MCF 10A (cell line): ENCODE measurements around the gene CAMKK2. TPM values are rescaled to one million over a fixed set of nuclear protein-coding genes. Genes with fewer than 3 reads are reported as not detected.

Experiments
- BruUV-seq: library from RNA; stranded (reverse); fragments of 400-500 nt; replicated peaks from 2 replicates; lab custom pipeline; 2021; lab: Mats Ljungman, UMichigan
- CTCF ChIA-PET: fragments of 300-600 bp; sonication (Branson Sonifier 250); formaldehyde crosslinking; extraction: SDS; loops from one replicate; lab custom pipeline; 2021; ENCODE audit warnings: antibody characterized with exemption, inconsistent platforms; lab: Yijun Ruan, JAX
- POLR2A ChIA-PET: fragments of 300-600, 350-650 bp; sonication (Branson Sonifier 250); formaldehyde crosslinking; extraction: SDS; loops from one replicate; lab custom pipeline; 2020; ENCODE audit warnings: antibody characterized with exemption, inconsistent platforms; lab: Yijun Ruan, JAX
- DNase-seq: peaks from one replicate; pipeline ENCODE4 v3.0.0-alpha.2; 2018; ENCODE audit not compliant: unreplicated experiment
- H3K27ac Mint-ChIP-seq: one replicate; pipeline ENCODE4 v1.8.0; 2022; ENCODE audit warnings: mild to moderate bottlenecking, low read depth, mixed read lengths; ENCODE audit not compliant: unreplicated experiment
- H3K27me3 Mint-ChIP-seq: one replicate; pipeline ENCODE4 v1.8.0; 2022; ENCODE audit warnings: mixed read lengths; ENCODE audit not compliant: insufficient read depth, unreplicated experiment
- H3K36me3 Mint-ChIP-seq: one replicate; pipeline ENCODE4 v1.8.0; 2022; ENCODE audit warnings: mild to moderate bottlenecking, moderate library complexity, mixed read lengths; ENCODE audit not compliant: insufficient read depth, unreplicated experiment
- H3K4me1 Mint-ChIP-seq: one replicate; pipeline ENCODE4 v1.8.0; 2022; ENCODE audit warnings: mixed read lengths; ENCODE audit not compliant: insufficient read depth, unreplicated experiment
- H3K4me3 Mint-ChIP-seq: one replicate; pipeline ENCODE4 v1.8.0; 2022; ENCODE audit warnings: mild to moderate bottlenecking, moderate library complexity, mixed read lengths; ENCODE audit not compliant: unreplicated experiment
- H3K9me3 Mint-ChIP-seq: one replicate; pipeline ENCODE4 v1.8.0; 2022; ENCODE audit warnings: mixed read lengths; ENCODE audit not compliant: unreplicated experiment
- CTCF ChIP-seq: fragments of 200-600 bp; IDR thresholded peaks from one replicate; pipeline ENCODE4 v1.8.0; 2022; ENCODE audit warnings: antibody characterized with exemption, mild to moderate bottlenecking; ENCODE audit not compliant: unreplicated experiment
- intact Hi-C: fragments of 100-400 bp; cut with micrococcal nuclease; formaldehyde crosslinking; loops from 2 replicates; pipeline ENCODE4 v1.14.1; 2022
- total RNA-seq: library from RNA; stranded (reverse); gene quantifications from 2 replicates; pipeline ENCODE4 v1.2.3, GENCODE V29; 2022

The CAMKK2 gene
- total RNA-seq, 1 experiment from 2014 or later: 36.3 TPM

- H3K36me3 Mint-ChIP-seq: peaks cover 44% of the 10 kb centered on the region
- no TSS peak for BruUV-seq
- H3K9me3 Mint-ChIP-seq: no peaks in the 10 kb centered on the region
- no peaks in the 10 kb centered on the region for H3K4me1 Mint-ChIP-seq
- TF ChIP-seq CTCF: no peak
- ChIA-PET POLR2A (no interaction called here), CTCF (no interaction called here)
- no peaks in the 10 kb centered on the region for H3K27me3 Mint-ChIP-seq
- no peak overlapping the region for H3K27ac Mint-ChIP-seq
- H3K4me3 Mint-ChIP-seq: no peak overlapping the region
- intact Hi-C loops: no loop called here
- no peak for DNase-seq
Measured at GRCh38 chr12:121245031-121245430, 51.5 kb downstream of the CAMKK2 start.

- Mint-ChIP-seq H3K9me3 (no peaks in the 10 kb centered on the region), H3K36me3 (peaks cover 42% of the 10 kb centered on the region), H3K4me3 (no peak overlapping the region), H3K27ac (no peak overlapping the region), H3K27me3 (no peaks in the 10 kb centered on the region), H3K4me1 (no peaks in the 10 kb centered on the region)
- ChIA-PET POLR2A (no interaction called here), CTCF (interaction anchor here (0.6 kb wide), 1 partner anchor 793 kb away, joined by 3 read pairs; no protein-coding TSS in a partner anchor)
- no peak for TF ChIP-seq CTCF
- BruUV-seq: no TSS peak
- no peak for DNase-seq
- intact Hi-C loops: no loop called here
Measured at GRCh38 chr12:121241156-121241970, 55.1 kb downstream of the CAMKK2 start.

- Mint-ChIP-seq H3K9me3 (no peaks in the 10 kb centered on the region), H3K27ac (no peak overlapping the region), H3K4me1 (no peaks in the 10 kb centered on the region), H3K27me3 (no peaks in the 10 kb centered on the region), H3K36me3 (peaks cover 45% of the 10 kb centered on the region), H3K4me3 (no peak overlapping the region)
- intact Hi-C loops: no loop called here
- TF ChIP-seq CTCF: no peak
- POLR2A ChIA-PET: interaction anchor here (1.3 kb wide), 1 partner anchor 25 kb away, joined by 3 read pairs; no protein-coding TSS in a partner anchor
- CTCF ChIA-PET: interaction anchor here (0.6 to 0.7 kb wide), 2 partner anchors 263 to 792 kb away, joined by 3 to 4 read pairs; no protein-coding TSS in a partner anchor
- no TSS peak for BruUV-seq
- DNase-seq: no peak
Measured at GRCh38 chr12:121240484-121241101, 55.9 kb downstream of the CAMKK2 start.

- no peak for DNase-seq
- TSS peak; percentile 28 for BruUV-seq
- intact Hi-C loops: no loop called here
- CTCF ChIA-PET: no interaction called here
- POLR2A ChIA-PET: interaction anchor here (1.2 to 1.3 kb wide), 2 partner anchors 16 to 24 kb away, joined by 3 read pairs; no protein-coding TSS in a partner anchor
- Mint-ChIP-seq H3K4me3 (no peak overlapping the region), H3K36me3 (peaks cover 42% of the 10 kb centered on the region), H3K27me3 (no peaks in the 10 kb centered on the region), H3K9me3 (no peaks in the 10 kb centered on the region), H3K4me1 (no peaks in the 10 kb centered on the region), H3K27ac (no peak overlapping the region)
- TF ChIP-seq CTCF: no peak
Measured at GRCh38 chr12:121240062-121240420, 56.5 kb downstream of the CAMKK2 start.
